GOT3 (cell line): ENCODE data around the gene TIMM44.
"Not testable (repeated sequence)": the region's sequence is repeated elsewhere in the genome, so short reads cannot be mapped to it uniquely, and the experiment has no call there.

Source experiments
- DNase-seq: peaks from one replicate; lab custom pipeline; 2025; ENCODE audit warnings: mixed read lengths; lab: John Stamatoyannopoulos, UW

The TIMM44 gene

DNA sequence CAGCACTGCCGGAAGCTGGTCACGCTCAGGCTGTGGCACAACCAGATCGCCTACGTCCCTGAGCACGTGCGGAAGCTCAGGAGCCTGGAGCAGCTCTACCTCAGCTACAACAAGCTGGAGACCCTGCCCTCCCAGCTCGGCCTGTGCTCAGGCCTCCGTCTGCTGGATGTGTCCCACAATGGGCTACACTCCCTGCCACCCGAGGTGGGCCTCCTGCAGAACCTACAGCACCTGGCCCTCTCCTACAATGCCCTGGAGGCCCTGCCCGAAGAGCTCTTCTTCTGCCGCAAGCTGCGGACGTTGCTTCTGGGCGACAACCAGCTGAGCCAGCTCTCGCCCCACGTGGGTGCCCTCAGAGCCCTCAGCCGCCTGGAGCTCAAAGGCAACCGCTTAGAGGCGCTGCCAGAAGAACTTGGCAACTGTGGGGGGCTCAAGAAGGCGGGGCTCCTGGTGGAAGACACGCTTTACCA, 43.0 kb downstream of the TIMM44 start:
- DNase-seq, result no peak

DNA sequence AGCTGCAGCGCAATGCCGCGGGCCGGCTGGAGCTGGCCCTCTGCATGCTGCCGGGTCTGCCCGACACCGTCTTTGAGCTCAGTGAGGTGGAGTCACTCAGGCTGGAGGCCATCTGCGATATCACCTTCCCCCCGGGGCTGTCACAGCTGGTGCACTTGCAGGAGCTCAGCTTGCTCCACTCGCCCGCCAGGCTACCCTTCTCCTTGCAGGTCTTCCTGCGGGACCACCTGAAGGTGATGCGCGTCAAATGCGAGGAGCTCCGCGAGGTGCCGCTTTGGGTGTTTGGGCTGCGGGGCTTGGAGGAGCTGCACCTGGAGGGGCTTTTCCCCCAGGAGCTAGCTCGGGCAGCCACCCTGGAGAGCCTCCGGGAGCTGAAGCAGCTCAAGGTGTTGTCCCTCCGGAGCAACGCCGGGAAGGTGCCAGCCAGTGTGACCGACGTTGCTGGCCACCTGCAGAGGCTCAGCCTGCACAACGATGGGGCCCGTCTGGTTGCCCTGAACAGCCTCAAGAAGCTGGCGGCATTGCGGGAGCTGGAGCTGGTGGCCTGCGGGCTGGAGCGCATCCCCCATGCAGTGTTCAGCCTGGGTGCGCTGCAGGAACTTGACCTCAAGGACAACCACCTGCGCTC, 43.6 kb downstream of the TIMM44 start:
- DNase-seq, result no peak

DNA sequence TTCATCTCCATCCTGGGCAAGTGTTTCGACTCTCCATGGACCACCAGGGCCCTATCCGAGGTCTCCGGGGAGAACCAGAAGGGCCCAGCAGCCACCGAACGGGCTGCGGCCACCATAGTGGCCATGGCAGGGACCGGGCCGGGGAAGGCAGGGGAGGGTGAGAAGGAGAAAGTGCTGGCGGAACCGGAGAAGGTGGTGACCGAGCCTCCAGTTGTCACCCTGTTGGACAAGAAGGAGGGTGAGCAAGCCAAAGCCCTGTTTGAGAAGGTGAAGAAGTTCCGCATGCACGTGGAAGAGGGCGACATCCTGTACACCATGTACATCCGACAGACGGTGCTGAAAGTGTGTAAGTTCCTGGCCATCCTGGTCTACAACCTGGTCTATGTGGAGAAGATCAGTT, 44.5 kb downstream of the TIMM44 start:
- DNase-seq, result no peak

DNA sequence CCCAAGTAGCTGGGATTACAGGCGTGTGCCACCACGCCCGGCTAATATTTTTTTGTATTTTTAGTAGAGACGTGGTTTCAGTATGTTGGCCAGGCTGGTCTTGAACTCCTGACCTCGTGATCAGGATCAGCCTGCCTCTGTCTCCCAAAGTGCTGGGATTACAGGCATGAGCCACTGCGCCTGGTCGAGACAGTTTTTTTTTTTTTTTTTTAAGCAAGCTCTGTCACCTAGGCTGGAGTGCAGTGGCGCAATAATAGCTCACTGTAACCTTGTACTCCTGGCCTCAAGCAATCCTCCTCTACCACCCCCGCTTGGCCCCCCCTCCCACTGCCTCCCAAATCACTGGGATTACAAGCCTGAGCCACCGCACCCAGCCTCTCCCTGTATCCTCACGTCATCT, 46.2 kb downstream of the TIMM44 start:
- DNase-seq, result no peak

DNA sequence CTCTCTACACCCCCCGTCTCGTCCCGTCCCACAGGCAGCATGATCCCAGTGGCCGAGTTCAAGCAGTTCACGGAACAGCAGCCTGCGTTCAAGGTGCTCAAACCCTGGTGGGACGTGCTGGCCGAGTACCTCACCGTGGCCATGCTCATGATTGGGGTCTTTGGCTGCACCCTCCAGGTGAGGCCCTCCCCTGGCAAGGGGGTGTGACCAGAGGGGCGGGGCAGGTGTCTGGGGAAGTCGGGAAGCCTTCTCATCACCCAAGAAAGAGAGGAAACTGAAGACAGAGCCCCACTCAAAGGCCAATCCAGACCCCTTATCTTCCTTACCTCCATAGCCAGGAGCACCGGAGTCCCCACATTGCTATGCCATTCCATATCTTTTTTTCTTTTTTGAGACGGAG, 47.9 kb downstream of the TIMM44 start:
- no peak for DNase-seq

DNA sequence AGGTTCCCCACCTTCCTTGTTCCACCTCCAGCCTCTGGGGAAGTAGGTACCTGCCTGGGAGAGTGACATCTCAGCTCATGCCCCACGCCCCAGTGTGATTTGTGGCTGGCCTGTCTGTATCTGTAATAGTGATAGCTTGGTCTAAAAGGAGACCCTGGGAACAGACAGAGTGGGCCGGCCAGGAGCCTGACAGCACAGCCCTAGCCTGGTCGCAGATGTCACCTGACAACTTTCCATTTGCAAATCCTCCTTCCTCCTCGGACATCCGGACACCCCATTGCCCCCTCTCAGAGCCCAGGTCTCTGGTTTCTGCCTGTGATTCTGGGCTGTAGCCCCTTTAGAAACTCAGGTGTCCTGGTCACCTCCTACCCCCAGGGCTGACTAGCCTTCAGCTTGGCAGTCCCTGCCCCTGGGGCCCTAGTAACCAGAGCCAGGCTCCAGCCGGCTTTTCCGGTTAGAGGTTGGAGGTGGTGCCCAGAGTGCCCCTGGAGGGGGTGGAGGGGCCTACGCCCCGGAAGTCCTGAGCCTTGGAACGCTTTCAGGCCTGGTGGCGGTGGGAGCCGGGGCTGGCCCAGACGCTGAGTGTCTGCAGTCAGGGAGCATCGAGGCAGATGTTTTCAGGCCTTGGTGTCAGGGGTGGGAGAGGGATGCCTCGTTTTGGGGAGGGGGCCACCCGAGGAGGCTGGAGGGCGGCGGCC, 48.7 kb downstream of the TIMM44 start:
- DNase-seq, result no peak

DNA sequence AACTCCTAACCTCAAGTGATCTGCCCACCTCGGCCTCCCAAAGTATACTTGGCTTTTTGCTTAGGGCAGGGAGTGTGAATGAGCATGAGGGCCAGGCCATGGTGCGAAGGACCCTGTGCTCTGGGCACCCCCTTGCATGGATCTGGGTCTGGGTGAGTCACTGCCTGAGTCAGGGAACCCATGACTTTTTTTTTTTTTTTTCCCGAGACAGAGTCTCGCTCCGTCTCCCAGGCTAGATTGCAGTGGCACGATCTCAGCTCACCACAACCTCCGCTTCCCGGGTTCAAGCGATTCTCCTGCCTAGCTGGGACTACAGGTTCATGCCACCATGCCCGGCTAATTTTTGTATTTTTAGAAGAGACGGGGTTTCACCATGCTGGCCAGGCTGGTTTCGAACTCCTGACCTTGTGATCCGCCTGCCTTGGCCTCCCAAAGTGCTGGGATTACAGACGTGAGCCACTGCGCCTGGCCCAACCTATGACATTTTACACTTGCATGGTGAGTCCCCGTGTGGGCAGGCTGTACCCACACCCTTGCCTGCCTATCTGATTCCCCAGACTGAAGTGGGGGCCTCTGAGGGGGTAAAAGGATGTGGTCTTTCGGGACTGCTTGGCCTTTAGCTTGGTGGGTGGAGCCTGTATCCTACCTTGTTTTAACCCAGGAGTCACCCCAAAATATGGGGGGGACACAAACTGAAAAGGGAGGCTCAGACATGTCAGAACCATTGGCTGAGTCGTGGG, 49.9 kb downstream of the TIMM44 start:
- not testable (repeated sequence) for DNase-seq

DNA sequence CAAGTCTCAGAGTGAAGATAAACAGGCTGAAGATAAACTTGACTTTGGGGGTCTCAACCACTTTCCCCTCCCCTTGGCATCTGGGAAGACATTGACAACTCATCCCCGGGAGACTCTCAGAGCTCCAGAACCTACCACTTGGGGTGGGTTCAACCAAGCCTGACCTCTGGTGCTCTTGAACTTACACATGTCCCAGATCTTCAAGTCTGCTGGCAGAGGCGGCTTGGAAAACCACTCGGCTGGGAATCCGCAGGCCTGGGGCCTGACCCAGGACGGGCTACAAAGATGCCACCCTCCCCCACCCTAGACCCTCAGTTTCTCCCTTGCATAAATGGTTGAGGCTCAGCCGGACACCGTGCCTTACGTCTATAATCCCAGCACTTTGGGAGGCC, 54.6 kb downstream of the TIMM44 start:
- DNase-seq, result no peak

DNA sequence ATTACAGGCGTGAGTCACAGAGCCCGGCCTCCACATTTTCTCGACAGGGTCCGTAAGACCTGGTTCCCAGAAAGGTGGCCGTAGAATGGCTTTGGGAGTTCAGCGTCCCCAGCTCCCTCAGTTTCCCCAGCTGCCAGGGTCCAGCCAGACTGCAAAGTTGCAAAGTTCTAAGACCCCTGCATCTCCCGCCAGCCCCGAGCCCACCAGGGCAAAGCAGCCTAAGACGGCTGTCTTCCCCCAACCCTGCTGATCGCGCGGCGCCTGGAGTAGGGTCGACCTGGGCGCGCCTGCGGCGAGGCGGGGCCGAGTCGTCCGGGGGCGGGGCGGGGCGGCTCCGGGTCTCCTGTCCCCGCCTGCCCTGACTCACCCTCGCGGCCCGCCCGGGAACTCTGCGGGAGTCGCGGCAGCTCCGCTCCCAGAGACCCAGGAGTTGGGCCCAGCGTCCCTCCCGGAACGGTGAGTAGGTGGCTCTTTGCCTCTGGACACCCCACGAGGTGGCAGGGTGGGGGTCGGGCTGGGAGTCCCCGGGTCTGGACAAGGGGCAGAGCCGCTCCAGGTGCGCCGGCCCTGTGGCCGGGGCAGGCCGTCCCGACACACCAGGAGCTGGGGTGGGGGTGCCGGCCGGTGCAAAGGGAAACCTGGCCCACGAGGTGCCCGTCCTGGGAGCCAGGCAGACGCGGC, 55.2 kb downstream of the TIMM44 start, which contains the start of gene LRRC8E:
TSS of gene LRRC8E (plus strand) at position 366 of the 681 bp plus-strand sequence. CDS start 7,094 bp downstream, outside the sequence.
- no peak for DNase-seq

DNA sequence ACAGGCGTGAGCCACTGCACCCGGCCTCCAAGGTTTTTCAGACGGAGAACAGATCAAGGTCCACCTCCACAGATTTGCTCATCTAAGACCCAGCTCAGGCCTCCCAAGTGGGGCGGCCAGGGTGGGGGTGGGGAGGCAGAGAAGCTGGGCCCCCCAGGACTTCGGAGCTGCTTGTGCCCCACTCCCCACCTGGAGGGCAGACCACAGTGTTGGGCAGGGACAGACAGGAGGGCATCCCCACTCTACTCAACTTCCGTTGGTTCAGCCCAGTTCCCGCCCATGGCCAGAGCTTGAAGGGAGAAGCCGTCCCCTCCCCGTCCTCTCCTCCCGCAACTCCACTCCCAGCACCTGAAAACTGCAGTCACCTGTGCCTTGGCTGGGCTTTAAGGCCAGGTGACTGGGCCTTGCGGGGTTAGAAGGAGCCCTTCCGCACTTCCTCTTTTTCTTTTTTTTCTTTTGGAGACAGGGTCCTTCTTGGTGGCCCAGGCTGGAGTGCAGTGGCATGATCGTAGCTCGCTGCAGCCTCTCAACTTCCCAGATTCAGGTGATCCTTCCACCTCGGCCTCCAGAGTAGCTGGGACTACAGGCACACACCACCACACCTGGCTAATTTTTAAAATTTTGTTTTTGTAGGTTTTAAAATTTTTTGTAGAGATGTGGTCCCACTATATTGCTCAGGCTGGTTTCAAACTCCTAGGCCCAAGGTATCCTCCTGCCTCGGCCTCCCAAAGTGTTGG, 55.9 kb downstream of the TIMM44 start:
- DNase-seq, result no peak

DNA sequence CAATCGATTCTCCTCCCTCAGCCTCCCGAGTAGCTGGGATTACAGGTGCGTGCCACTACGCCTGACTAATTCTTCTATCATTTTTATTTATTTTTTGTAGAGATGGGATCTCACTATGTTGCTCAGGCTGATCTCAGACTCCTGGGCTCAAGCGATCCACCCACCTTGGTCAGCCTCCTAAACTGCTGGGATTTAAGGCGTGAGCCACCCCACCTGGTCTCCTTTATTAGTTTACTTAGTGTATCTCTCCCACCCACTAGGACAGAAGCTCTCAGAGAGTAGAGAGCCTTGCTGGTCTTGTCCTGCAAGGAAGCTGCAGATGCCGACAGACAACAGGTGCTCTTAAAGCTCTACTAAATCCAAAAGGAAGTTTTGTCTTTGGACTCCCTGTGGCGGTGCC, 57.6 kb downstream of the TIMM44 start:
- DNase-seq, result no peak

DNA sequence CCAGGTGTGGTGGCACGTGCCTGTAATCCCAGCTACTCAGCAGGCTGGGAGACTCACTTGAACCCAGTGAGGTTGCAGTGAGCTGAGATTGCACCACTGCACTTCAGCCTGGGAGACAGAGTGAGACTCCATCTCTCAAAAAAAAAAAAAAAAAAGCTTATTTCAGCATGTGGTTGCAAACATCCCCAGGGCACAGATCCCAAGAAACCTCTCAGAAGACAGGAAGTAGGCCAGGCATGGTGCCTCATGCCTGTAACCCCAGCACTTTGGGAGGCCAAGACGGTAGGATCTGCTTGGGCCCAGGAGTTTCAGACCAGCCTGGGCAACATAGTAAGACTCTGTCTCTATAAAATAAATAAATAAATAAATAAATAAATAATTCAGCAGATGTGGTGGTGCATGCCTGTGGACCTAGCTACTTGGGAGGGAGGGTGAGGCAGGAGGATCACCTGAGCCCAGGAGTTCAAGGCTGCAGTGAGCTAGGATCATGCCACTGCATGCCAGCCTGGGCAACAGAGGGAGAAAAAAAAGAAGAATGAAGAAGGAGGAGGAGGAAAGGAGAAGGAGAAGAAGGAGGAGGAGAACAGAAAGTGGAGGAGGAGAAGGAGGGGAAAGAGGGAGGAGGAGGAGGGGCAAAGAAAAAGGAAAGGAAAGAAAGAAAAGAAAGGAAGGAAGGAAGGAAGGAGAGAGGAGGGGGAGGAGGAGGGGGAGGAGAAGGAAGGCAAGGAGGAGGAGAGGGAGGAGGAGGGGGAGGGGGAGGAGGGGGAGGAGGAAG, 59.5 kb downstream of the TIMM44 start:
- DNase-seq, result no peak

DNA sequence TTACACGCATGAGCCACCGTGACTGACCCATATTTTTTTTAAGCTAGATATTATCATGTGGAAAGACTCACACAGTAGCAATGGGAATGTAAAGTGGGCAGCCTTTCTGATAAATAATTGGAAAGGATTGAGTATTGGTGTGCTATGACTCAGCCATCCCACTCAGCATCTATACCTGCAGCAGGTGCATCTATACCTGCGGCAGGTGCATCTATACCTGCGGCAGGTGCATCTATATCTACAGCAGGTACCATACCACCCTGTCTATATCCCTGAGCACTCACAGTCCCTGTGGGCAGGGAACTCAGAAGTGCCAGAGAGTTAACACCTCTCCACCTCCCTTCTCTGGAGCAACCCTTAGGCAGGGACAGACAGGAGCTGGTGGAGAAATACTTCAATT, 60.4 kb downstream of the TIMM44 start:
- no peak for DNase-seq

DNA sequence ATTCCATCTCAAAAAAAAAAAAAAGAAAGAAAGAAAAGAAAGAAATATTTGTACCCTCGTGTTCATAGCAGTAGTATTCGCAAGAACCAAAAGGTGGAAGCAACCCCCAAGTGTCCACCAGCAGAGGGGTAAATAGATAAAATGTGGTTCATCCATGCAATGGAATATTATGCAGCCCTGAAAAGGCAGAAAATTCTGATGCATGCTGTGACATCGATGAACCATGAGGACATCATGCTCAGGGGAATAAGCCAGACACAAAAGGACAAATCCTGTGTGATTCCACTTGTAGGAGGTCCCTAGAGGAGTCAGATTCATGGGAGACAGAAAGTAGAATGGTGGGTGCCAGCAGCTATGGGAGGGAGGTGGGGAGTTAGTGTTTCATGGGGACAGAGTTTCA, 61.6 kb downstream of the TIMM44 start:
- DNase-seq, result no peak

DNA sequence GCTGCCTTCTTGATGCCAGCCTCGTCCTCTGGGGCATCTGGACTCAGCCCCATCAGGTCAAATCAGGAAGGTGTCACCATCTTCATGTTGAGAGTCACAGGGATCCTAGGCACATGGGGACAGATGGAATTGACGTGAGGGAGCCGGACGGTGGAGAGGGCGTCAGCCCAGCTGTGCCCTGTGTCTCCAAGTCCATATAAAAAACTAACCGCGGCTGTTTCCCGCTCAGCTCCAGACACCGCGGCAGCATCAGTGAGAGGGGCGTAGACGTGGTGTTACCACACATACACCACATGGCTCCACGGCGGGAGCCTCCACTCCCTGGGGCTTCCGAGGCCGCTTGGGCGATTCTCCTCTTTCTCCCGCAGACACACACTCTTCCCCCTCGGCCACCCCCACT, 63.6 kb downstream of the TIMM44 start:
- DNase-seq, result no peak

DNA sequence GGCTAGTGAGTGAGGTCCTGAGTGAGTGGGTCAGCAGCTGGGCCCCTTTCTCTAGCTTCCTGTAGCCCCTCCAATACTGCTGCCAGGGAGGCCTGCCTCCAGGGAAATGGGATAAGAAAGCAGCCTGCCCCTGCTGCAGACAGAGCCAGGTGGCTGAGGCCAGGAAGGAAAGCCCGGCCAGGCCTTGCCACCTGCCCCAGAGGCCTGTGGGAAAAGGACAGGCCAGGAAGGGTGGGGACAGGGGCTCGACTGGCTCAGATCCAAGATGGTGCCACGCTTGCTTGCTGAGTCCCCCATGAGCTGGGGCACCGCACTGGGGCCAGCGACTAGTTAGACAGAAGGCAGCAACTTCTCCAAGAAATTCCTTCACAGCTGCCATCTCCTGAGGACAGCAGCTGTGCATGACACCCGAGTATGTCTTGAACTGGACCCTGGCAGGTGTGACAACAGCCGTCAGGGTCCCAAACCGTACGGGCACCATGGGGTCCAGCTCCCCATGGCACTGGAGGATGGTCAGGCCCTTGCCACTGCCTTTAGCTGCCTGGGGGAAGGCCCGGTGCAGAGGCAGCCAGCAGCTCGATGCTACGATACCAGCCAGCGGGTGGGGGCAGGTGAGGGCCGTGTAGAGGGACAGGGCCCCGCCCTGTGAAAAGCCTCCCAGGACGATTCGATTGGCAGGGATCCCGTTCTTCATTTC, 64.2 kb downstream of the TIMM44 start:
- no peak for DNase-seq

DNA sequence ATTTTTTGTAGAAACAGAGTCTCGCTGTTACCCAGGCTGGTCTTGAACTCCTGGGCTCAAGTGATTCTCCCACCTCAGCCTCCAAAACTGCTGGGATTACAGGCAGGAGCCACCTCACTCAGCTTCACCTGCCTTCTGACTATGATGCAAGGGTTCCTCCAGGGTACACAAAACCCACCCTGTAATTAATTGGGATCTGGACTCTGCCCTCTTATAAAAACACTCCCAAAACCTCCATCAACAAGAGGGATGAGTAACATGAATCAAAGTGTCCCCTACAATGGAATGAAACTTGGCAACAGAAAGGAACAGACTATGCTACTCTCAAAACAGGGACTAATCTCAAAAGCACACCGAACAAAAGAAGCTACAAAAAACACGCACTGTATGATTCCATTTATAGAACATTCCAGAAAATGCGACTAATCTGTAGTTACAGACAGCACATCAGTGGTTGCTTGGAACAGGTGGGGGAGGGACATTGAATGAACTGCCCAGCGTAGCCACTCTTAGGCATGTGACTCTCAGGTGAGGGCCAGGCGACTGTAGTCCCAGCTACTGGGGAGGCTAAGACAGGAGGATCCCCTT, 66.1 kb downstream of the TIMM44 start:
- DNase-seq, result no peak
